Endodermal cell (in vitro differentiated cells): ENCODE results near the gene TGM3. TPM values are rescaled to one million over a fixed set of nuclear protein-coding genes. Genes with fewer than 3 reads are reported as not detected.

Experiments used
- DNase-seq: peaks from one replicate; pipeline ENCODE4 v3.0.0-alpha.2; 2017
- H3K27ac ChIP-seq: 2 replicates; pipeline ENCODE4 v1.5.1; 2013; ENCODE audit warnings: mild to moderate bottlenecking, low read depth, low read length, moderate library complexity
- H3K27me3 ChIP-seq: 2 replicates; pipeline ENCODE4 v1.6.1; 2013; ENCODE audit warnings: mild to moderate bottlenecking, low read length, moderate library complexity; ENCODE audit not compliant: insufficient read depth, control insufficient read depth, poor library complexity, severe bottlenecking
- H3K36me3 ChIP-seq: 2 replicates; pipeline ENCODE4 v1.7.0; 2013; ENCODE audit warnings: mild to moderate bottlenecking, low read length, moderate library complexity; ENCODE audit not compliant: control insufficient read depth, insufficient read depth
- H3K4me1 ChIP-seq: one replicate; pipeline ENCODE4 v1.7.0; 2013; ENCODE audit warnings: low read length; ENCODE audit not compliant: control insufficient read depth, insufficient read depth
- H3K4me3 ChIP-seq: 2 replicates; pipeline ENCODE4 v1.5.1; 2013; ENCODE audit warnings: mild to moderate bottlenecking, low read length, moderate library complexity
- H3K9ac ChIP-seq: 2 replicates; pipeline ENCODE4 v1.6.1; 2013; ENCODE audit warnings: mild to moderate bottlenecking, low read length, moderate library complexity; ENCODE audit not compliant: poor library complexity, severe bottlenecking; ENCODE audit errors: extremely low read depth
- H3K9me3 ChIP-seq: 2 replicates; pipeline ENCODE4 v1.6.1; 2013; ENCODE audit warnings: mild to moderate bottlenecking, low read length, moderate library complexity; ENCODE audit not compliant: control insufficient read depth
- H3K27ac Mint-ChIP-seq: 2 replicates; pipeline ENCODE4 v1.8.0; 2020; ENCODE audit warnings: mixed read lengths
- H3K27me3 Mint-ChIP-seq: 2 replicates; pipeline ENCODE4 v1.8.0; 2021; ENCODE audit warnings: mild to moderate bottlenecking, mixed read lengths; ENCODE audit not compliant: insufficient read depth
- H3K36me3 Mint-ChIP-seq: 2 replicates; pipeline ENCODE4 v1.8.0; 2020; ENCODE audit warnings: low read depth, mixed read lengths
- H3K4me1 Mint-ChIP-seq: 2 replicates; pipeline ENCODE4 v1.8.0; 2020; ENCODE audit warnings: mixed read lengths
- H3K4me3 Mint-ChIP-seq: 2 replicates; pipeline ENCODE4 v1.8.0; 2020; ENCODE audit warnings: mild to moderate bottlenecking, moderate library complexity, mixed read lengths
- H3K9me3 Mint-ChIP-seq: 2 replicates; pipeline ENCODE4 v1.8.0; 2020; ENCODE audit warnings: mild to moderate bottlenecking, mixed read lengths
- CTCF ChIP-seq: fragments of 200-600 bp; sonication (generic); conservative IDR thresholded peaks from 2 replicates; pipeline ENCODE4 v1.5.0; 2021; ENCODE audit warnings: antibody characterized with exemption, mild to moderate bottlenecking
- WGBS, 2 experiments: methylation state at CpG; one replicate each; pipeline versions ENCODE4 v1.1.5 to v1.1.7; 2013; ENCODE audit warnings: missing lambda C conversion rate in 2 of 2, mixed read lengths in 1 of 2; ENCODE audit not compliant: insufficient coverage in 1 of 2, insufficient read length in 1 of 2; 5-methylcytosine and 5-hydroxymethylcytosine counted together
- total RNA-seq, 2 donors: library from RNA; stranded (reverse); fragmentation: NEBNext Ultra II Directional in 1 of 2; extraction: Animal tissue kit (Norgen Biotek cat#: 25700) in 1 of 2; gene quantifications; 2 replicates in 1 of 2; 3 replicates in 1 of 2; pipeline ENCODE4 v1.2.1, GENCODE V29; 2021

TGM3 gene
- total RNA-seq, 2 donors from 2014 or later, result 0.29 to 0.38 TPM

DNA sequence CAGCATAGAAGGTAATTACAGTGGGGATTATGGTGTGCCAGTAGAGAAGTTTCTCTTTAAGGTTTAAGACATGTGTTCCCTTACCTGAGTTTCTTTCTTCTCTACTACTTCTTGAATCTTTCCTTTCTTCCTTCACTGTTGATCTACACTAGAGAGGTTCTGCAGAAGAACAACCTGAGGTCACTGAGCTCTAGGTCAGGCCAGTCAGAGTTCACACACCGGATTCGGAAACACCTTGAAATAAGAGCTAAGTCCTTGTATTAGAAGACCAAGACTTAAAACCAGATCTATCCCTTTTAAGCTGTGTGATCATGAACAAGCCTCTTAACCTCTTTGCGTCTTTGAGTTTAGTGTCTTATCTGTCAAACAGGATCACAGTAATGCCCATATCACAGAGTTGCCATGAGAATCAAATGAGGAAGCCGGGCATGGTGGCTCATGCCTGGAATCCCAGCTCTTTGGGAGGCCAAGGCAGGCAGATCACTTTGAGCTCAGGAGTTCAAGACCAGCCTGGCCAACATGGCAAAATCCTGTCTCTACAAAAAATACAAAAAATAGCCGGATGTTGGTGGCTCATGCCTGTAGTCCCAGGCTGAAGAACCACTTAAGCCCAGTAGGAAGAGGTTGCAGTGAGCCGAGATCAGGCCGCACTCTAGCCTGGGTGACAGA is 22.0 kb upstream of the TGM3 start:
- Histone ChIP-seq H3K4me1 (no peaks in the 10 kb centered on the region), H3K9ac (no peak overlapping the region), H3K4me3 (no peak overlapping the region), H3K36me3 (no peaks in the 10 kb centered on the region), H3K27me3 (peaks cover 17% of the 10 kb centered on the region), H3K9me3 (no peaks in the 10 kb centered on the region), H3K27ac (no peak overlapping the region)
- Mint-ChIP-seq H3K9me3 (peaks cover 3% of the 10 kb centered on the region), H3K27me3 (peaks cover 8% of the 10 kb centered on the region), H3K27ac (no peak overlapping the region), H3K36me3 (no peaks in the 10 kb centered on the region), H3K4me3 (no peak overlapping the region), H3K4me1 (no peaks in the 10 kb centered on the region)
- no peak for DNase-seq
- 89 to 99% methylated on average over 7 of the region's 7 CpGs for WGBS, 2 experiments
- TF ChIP-seq CTCF, result no peak

DNA sequence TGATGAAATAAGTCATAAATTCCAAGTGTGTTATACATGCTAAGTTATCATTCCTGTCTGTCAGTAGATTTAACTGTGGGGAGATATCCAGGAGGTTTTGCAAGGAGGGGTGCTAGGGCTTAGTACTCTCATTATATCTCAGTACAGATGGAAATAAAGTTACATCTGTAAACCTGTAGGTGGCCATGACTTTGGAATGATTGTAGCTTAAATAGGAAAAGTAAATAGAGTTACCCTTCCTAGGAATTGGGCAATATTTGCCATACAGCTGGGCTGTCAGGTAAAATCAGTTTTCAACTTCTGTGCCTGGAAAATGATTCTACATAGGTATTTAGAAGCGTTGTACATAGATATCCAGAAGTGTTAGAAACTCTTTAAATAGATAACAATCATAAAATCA is 19.8 kb upstream of the TGM3 start:
- Histone ChIP-seq H3K27me3 (peaks cover 17% of the 10 kb centered on the region), H3K4me3 (no peak overlapping the region), H3K9ac (no peak overlapping the region), H3K9me3 (no peaks in the 10 kb centered on the region), H3K4me1 (no peaks in the 10 kb centered on the region), H3K36me3 (no peaks in the 10 kb centered on the region), H3K27ac (no peak overlapping the region)
- no peak overlapping the region for H3K27ac Mint-ChIP-seq
- DNase-seq, result no peak
- peaks cover 3% of the 10 kb centered on the region for H3K27me3 Mint-ChIP-seq
- no peaks in the 10 kb centered on the region for H3K36me3 Mint-ChIP-seq
- no peak overlapping the region for H3K4me3 Mint-ChIP-seq
- 86 to 100% methylated on average over 1 of the region's 1 CpG for WGBS, 2 experiments
- TF ChIP-seq CTCF, result peak; percentile 38
- no peaks in the 10 kb centered on the region for H3K4me1 Mint-ChIP-seq
- peaks cover 2% of the 10 kb centered on the region for H3K9me3 Mint-ChIP-seq

DNA sequence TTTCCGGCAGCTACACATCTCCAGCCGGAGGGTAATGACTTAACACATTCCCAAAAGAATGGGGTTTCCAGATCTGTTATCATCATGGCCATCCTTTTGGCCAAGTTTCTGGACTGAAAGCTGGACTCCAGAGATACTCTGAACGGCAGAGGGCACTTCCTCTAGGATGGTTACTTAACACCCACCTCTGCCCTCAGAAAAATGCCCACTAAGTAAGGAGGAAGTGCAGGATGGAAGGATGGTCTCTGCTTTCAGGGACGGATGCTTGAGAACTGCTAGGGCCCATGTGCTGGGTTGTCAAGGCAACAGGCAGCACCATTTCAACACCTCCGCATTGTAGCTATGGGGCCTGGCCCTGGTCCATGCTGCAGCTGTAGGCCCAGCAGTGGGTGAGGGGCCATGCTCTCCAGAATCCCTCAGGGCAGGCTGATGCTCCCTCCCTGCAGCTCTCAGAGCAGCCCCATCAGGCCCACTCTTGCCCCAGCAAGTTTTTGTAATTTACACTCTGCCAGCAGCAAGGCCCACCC is 16.5 kb upstream of the TGM3 start:
- Mint-ChIP-seq H3K36me3 (no peaks in the 10 kb centered on the region), H3K9me3 (peaks cover 2% of the 10 kb centered on the region), H3K27me3 (peaks cover 3% of the 10 kb centered on the region), H3K4me3 (no peak overlapping the region), H3K27ac (no peak overlapping the region), H3K4me1 (no peaks in the 10 kb centered on the region)
- no peak overlapping the region for H3K27ac ChIP-seq
- 87 to 88% methylated on average over 5 of the region's 5 CpGs for WGBS, 2 experiments
- H3K4me1 ChIP-seq, result no peaks in the 10 kb centered on the region
- no peak overlapping the region for H3K4me3 ChIP-seq
- no peak for DNase-seq
- no peaks in the 10 kb centered on the region for H3K9me3 ChIP-seq
- no peak for TF ChIP-seq CTCF
- H3K36me3 ChIP-seq, result no peaks in the 10 kb centered on the region
- H3K27me3 ChIP-seq, result peaks cover 17% of the 10 kb centered on the region
- H3K9ac ChIP-seq, result no peak overlapping the region
